Subcutaneous adipose tissue (tissue), 4 donors: ENCODE results near the gene EYA2. TPM values are rescaled to one million over a fixed set of nuclear protein-coding genes. Genes with fewer than 3 reads are reported as not detected.

Experiments used
- CTCF ChIP-seq: fragments of 450-650 bp; IDR thresholded peaks from one replicate; pipeline ENCODE4 v1.5.1; 2016; ENCODE audit warnings: low read depth, mild to moderate bottlenecking, control low read depth, antibody characterized with exemption, moderate library complexity
- total RNA-seq, 4 donors: library from RNA; depleted of rRNA; stranded (reverse); fragments of >200 nt; gene quantifications; one replicate each; pipeline ENCODE4 v1.1.0, GENCODE V29; 2016

Gene EYA2
- total RNA-seq, 4 donors from 2014 or later: 1.3 to 4.7 (median 2.8) TPM

DNA sequence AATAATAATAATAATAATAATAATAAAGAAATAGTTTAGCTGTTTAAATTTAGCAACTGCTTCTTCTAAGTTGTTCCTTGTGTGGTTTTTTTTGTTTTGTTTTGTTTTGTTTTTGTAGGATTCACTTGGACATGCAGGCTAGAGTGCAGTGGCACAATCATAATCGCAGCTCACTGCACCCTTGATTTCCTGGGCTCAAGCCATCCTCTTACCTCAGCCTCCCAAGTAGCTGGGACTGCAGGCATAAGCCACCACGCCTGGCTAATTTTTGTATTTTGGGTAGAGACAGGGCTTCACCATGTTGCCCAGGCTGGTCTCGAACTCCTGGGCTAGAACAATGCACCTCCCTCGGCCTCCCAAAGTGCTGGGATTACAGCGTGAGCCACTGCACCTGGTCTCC lies 15.3 kb upstream of the EYA2 start:
- TF ChIP-seq CTCF: no peak

- no peak for TF ChIP-seq CTCF
Observed at GRCh38 chr20:46883892-46884291, 10.8 kb upstream of the EYA2 start.

- TF ChIP-seq CTCF: no peak
Observed at GRCh38 chr20:46890682-46891081, 4.0 kb upstream of the EYA2 start.

- no peak for TF ChIP-seq CTCF
Observed at GRCh38 chr20:46893051-46893450, 1.6 kb upstream of the EYA2 start.

DNA sequence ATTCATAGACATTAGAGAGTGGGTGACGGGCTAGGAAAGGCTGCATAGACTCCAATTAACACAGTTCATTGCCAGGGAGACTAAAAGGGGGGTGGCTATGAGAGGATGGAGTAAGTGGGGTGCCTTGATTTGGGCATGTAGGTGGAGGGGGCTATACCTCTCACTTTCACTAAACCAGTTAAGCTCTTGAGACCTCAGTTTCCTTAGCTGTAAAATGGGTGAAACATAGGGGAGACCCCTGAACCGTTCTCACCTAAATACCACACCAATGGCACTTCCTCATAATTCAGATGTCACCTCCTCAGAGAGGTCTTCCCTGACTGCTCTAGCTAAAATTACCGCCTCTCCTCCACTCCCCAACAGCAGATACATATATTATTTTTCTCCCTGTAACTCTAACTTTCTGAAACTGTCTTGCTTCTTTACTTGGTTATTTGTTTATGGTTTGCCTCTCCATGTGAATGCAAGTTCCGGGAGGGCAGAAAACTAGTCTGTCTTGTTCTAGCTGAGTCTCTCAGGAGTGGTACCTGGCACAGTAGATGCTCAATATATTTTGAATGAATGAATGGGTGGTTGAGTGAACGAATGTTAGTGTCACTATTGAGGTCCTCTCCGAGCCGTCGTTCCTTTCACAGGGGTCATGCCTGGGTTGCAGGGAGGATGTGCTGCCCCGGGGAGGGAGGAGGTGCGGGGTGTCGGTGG lies 615 bp upstream of the EYA2 start:
- TF ChIP-seq CTCF: no peak

DNA sequence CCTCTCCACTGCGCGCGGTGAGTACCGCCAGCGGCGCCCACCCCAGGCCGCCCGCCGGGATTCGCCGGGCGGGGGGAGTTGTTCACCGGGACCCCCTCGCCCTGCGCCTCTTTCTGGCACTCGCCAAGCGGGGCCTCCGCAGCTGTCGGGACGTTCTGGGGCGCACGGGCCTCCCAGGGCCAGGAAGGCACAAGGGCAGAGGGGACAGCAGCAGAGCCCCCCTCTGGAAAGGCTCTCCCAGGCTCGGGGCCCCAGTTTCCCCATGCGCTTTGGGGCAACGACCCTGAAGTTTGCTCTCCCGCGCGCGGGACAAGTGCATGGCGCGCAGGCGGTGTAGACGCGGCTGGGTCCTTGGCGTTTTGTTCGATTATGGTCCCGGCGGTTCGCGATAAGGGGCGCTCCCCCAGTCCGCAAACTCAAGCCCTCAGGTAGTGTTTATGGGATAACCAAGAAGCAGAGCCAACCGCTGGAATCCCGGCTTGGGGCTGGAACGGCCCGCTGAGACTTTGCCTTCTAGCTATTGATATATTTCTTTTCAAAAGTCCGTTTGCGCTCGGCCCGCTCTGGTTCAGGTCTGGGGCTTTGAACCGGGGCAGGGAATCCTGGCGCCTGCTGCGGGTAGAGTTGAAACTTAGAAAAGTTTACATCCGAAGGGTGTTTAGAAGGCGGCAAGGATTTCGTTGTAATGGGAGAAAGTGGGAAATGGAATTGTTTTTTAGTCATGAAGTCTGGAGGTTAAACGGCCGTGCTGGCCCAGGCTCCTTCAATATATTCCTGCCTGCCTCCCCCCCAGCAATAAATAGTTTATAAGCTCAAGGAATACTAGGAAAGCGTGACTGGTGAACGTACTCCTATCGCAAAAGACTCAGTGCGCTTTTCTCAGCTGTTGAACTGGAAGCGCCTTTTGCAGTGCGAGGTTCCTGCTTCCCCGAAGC lies 595 bp downstream of the EYA2 start:
- TF ChIP-seq CTCF: no peak

DNA sequence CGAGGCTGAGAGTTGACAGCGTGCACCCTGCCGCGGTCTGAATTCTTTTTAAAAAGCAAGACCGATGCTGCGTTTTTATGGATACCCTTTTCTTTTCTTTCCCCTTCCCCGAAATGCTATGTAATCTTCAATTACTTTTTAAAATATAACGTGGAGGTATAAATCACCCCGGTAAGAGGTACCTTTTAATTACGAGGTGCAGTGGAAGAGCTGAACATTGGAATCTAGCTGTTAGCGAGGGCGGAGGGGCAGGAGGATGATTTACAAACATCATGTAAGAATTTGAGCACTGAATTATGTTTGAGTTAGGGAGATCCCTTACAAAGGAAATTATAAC lies 1.2 kb downstream of the EYA2 start:
- TF ChIP-seq CTCF: no peak
